HL-60 (cell line): ENCODE data around the gene REG1A.

Experiments used
- DNase-seq, 2 experiments: peaks; one replicate each; pipeline ENCODE4 v3.0.0-alpha.2; 2010 to 2020; ENCODE audit warnings: low read depth in 1 of 2, low spot score in 1 of 2
- H3K27ac ChIP-seq: fragments of 250-450 bp; sonication (Bioruptor Pico); replicated peaks from 2 replicates; pipeline ENCODE4 v1.5.1; 2020; ENCODE audit warnings: mild to moderate bottlenecking, moderate library complexity
- H3K27me3 ChIP-seq: fragments of 250-450 bp; sonication (Bioruptor Pico); 2 replicates; pipeline ENCODE4 v1.5.1; 2021; ENCODE audit warnings: mild to moderate bottlenecking, moderate library complexity; ENCODE audit not compliant: insufficient read depth, poor library complexity, severe bottlenecking
- H3K4me3 ChIP-seq: replicated peaks from 2 replicates; pipeline ENCODE4 v1.5.1; 2011; ENCODE audit warnings: mild to moderate bottlenecking, control low read depth, low read length; ENCODE audit not compliant: insufficient read depth
- CTCF ChIP-seq: IDR thresholded peaks from one replicate; pipeline ENCODE4 v1.5.1; 2011; ENCODE audit warnings: low read length, control low read depth, inconsistent platforms; ENCODE audit not compliant: insufficient read depth
- GABPA ChIP-seq: IDR thresholded peaks from 2 replicates; pipeline ENCODE4 v1.6.1; 2012; ENCODE audit warnings: low read depth
- POLR2AphosphoS5 ChIP-seq: IDR thresholded peaks from 2 replicates; pipeline ENCODE4 v1.6.1; 2012; ENCODE audit warnings: low read depth
- REST ChIP-seq: IDR thresholded peaks from 2 replicates; pipeline ENCODE4 v1.6.1; 2012; ENCODE audit warnings: low read depth; ENCODE audit not compliant: insufficient replicate concordance
- SPI1 ChIP-seq: IDR thresholded peaks from 2 replicates; pipeline ENCODE4 v1.6.1; 2012; ENCODE audit warnings: low read depth, mild to moderate bottlenecking, borderline replicate concordance

REG1A gene

GRCh38 chr2:79114797-79115494, 5.3 kb upstream of the REG1A start:
- no peak overlapping the region for H3K27ac ChIP-seq
- DNase-seq, result no peak
- no peaks in the 10 kb centered on the region for H3K27me3 ChIP-seq
- TF ChIP-seq GABPA, result no peak
- no peak for TF ChIP-seq CTCF
- no peak for TF ChIP-seq REST
- no peak for TF ChIP-seq POLR2AphosphoS5
- no peak for TF ChIP-seq SPI1
- H3K4me3 ChIP-seq, result no peak overlapping the region

DNA sequence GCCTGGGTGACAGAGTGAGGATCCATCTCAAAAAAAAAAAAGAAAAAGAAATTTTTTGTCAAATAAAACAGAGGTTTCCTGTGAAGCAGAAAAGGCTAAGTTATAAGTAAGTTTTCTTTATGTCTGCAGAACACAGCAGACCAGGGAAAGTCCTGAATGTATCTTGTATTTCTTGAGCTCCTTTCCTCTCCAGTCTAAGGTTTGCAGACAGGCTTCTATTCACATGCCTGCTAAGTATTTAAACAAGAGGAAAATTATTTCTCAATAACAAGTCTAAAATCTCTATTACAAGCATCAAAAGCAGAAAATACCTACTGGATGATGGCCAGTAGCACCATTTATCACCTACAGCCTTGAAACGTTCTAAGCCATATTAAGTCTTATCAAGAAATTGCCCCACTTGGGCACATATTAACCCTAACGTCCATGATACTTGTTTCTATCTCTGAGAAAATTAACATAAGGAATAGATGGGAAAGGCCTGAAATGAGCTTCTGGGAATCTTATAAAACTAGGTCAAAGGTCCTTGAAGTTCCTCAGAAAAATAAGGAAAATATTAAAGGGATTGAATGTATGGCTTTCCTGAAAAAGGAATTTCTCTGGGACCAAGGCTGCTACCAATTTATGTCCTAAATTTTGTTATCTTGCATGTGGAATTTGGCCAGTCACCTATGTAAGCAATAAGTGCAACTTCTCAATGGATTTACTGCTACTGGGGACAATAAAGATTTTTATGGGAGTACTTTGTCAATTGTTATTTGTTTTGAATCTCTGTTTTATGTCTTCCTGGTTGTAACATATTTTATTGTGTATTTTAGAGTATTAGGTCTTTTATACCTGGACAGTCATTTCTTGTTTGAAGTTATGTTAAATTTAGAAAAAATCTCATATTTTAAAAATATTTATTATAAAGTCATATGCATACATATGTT, 3.0 kb upstream of the REG1A start:
- Histone ChIP-seq H3K27me3 (no peaks in the 10 kb centered on the region), H3K4me3 (no peak overlapping the region), H3K27ac (no peak overlapping the region)
- TF ChIP-seq POLR2AphosphoS5 (no peak), REST (no peak), SPI1 (no peak), GABPA (no peak), CTCF (no peak)
- DNase-seq, result no peak

DNA sequence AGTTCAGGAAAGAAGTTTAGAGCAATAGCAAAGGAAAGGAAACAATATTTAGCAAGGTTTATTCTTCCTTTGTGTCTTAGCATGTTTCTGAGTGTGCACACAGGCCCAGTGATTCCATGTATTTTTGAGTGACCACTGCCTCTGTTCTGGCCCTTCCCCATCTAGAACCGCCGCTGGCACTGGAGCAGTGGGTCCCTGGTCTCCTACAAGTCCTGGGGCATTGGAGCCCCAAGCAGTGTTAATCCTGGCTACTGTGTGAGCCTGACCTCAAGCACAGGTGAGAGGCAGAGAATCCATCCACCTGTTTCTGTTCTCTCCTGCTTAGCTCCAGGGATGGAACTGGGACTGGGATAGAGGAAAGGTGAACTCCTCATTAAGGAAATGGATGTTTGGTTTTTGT, 2.4 kb downstream of the REG1A start:
- Histone ChIP-seq H3K27ac (no peak overlapping the region), H3K27me3 (no peaks in the 10 kb centered on the region), H3K4me3 (no peak overlapping the region)
- TF ChIP-seq SPI1 (no peak), POLR2AphosphoS5 (no peak), GABPA (no peak), REST (no peak), CTCF (no peak)
- no peak for DNase-seq
